ENCODE data around the gene TNFRSF13B.

The TNFRSF13B gene

DNA sequence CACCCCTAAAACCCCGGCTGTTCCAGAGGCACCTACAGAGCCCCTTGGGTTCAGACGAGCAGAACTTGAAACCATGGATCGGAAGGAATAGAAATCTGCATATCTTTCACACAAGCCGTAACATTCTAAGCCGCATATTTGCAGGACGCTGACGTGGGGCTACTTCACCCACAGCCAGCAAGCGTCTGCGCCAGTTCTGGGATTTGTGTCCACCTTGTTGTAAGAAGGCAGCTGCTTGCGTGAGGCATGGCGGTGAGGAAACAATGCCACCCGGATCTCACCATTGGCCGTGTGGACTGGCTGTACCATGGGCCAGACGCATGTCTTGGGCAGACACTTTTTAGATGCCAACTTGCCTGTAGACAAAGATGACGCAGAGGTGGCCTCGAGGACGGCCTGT, 34.5 kb downstream of the TNFRSF13B start:
- peaks cover 21% of the 10 kb centered on the region for H3K27me3 Mint-ChIP-seq (ENCODE audit: low read depth)
- H3K9me3 Mint-ChIP-seq = no peaks in the 10 kb centered on the region
- no peak overlapping the region for H3K27ac Mint-ChIP-seq
- peaks cover 7% of the 10 kb centered on the region for H3K4me1 Mint-ChIP-seq
- no peaks in the 10 kb centered on the region for H3K36me3 Mint-ChIP-seq (ENCODE audit: low read depth)
- H3K4me3 Mint-ChIP-seq = no peak overlapping the region
- TF ChIP-seq, protein P1, sequence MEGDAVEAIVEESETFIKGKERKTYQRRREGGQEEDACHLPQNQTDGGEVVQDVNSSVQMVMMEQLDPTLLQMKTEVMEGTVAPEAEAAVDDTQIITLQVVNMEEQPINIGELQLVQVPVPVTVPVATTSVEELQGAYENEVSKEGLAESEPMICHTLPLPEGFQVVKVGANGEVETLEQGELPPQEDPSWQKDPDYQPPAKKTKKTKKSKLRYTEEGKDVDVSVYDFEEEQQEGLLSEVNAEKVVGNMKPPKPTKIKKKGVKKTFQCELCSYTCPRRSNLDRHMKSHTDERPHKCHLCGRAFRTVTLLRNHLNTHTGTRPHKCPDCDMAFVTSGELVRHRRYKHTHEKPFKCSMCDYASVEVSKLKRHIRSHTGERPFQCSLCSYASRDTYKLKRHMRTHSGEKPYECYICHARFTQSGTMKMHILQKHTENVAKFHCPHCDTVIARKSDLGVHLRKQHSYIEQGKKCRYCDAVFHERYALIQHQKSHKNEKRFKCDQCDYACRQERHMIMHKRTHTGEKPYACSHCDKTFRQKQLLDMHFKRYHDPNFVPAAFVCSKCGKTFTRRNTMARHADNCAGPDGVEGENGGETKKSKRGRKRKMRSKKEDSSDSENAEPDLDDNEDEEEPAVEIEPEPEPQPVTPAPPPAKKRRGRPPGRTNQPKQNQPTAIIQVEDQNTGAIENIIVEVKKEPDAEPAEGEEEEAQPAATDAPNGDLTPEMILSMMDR (IDR thresholded peaks at IDR 0.05; ENCODE audit: unreplicated experiment in 3 of 3) = no peak

GRCh38 chr17:16936536-16937310, 35.2 kb downstream of the TNFRSF13B start:
- TF ChIP-seq, protein P1 (IDR thresholded peaks at IDR 0.05; ENCODE audit: unreplicated experiment in 3 of 3) = no peak
- Mint-ChIP-seq H3K36me3 (ENCODE audit: low read depth) (no peaks in the 10 kb centered on the region), H3K27me3 (ENCODE audit: low read depth) (peaks cover 21% of the 10 kb centered on the region), H3K9me3 (no peaks in the 10 kb centered on the region), H3K4me1 (peaks cover 5% of the 10 kb centered on the region), H3K27ac (no peak overlapping the region), H3K4me3 (no peak overlapping the region)

- Mint-ChIP-seq H3K4me1 (no peaks in the 10 kb centered on the region), H3K27ac (no peak overlapping the region), H3K27me3 (ENCODE audit: low read depth) (peaks cover 17% of the 10 kb centered on the region), H3K36me3 (ENCODE audit: low read depth) (no peaks in the 10 kb centered on the region), H3K9me3 (no peaks in the 10 kb centered on the region), H3K4me3 (no peak overlapping the region)
- TF ChIP-seq, protein P1 (IDR thresholded peaks at IDR 0.05; ENCODE audit: unreplicated experiment in 3 of 3) = no peak
These were observed 36.1 kb downstream of the TNFRSF13B start for GRCh38 chr17:16935786-16936185.

DNA sequence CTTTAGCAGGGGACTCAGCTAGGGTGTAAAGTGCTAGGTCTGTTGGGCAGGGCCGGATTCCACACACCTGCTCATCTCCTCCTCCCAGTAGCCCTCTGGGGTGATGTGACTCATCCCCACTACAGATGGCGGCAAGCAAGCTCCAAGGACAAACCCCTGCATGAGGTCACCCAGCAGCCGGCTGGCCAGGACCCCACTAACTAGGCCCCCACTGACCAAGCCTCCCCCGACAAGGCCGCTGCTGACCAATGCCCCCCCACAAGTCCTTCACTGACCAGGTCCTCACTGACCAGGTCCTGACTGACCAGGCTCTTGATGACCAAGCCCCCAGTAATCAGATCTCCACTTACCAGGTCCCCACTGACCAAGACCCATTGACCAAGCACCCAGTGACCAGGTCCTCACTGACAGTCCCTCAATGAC, 36.7 kb downstream of the TNFRSF13B start:
- Mint-ChIP-seq H3K27ac (no peak overlapping the region), H3K36me3 (ENCODE audit: low read depth) (no peaks in the 10 kb centered on the region), H3K4me3 (no peak overlapping the region), H3K9me3 (no peaks in the 10 kb centered on the region), H3K4me1 (no peaks in the 10 kb centered on the region), H3K27me3 (ENCODE audit: low read depth) (peaks cover 16% of the 10 kb centered on the region)
- TF ChIP-seq, protein P1 (IDR thresholded peaks at IDR 0.05; ENCODE audit: unreplicated experiment in 3 of 3) = no peak

GRCh38 chr17:16934836-16935235, 37.1 kb downstream of the TNFRSF13B start:
- Mint-ChIP-seq H3K36me3 (ENCODE audit: low read depth) (no peaks in the 10 kb centered on the region), H3K4me1 (no peaks in the 10 kb centered on the region), H3K27me3 (ENCODE audit: low read depth) (peaks cover 14% of the 10 kb centered on the region), H3K27ac (no peak overlapping the region), H3K9me3 (no peaks in the 10 kb centered on the region), H3K4me3 (no peak overlapping the region)
- TF ChIP-seq, protein P1 (IDR thresholded peaks at IDR 0.05; ENCODE audit: unreplicated experiment in 3 of 3) = no peak
